Gastroesophageal sphincter (tissue), 4 donors: ENCODE results near the gene MEX3C. TPM values are rescaled to one million over a fixed set of nuclear protein-coding genes. Genes with fewer than 3 reads are reported as not detected.

Experiments used
- ATAC-seq: fragments of 150-250 bp; one replicate; pipeline ENCODE4 v1.9.1; 2016; ENCODE audit warnings: mild to moderate bottlenecking, moderate library complexity
- H3K27ac ChIP-seq, 4 donors: fragments of 200-600 bp; sonication (generic) in 3 of 4; 1 replicate in 3 of 4; 2 replicates in 1 of 4; pipeline ENCODE4 v1.5.1; 2016 to 2019
- H3K27me3 ChIP-seq: fragments of 200-600 bp; sonication (generic); one replicate; pipeline ENCODE4 v1.5.1; 2019
- H3K36me3 ChIP-seq, 2 donors: fragments of 200-600 bp; sonication (generic); one replicate each; pipeline ENCODE4 v1.5.1; 2019; ENCODE audit warnings: control low read depth in 1 of 2
- H3K4me1 ChIP-seq, 3 donors: fragments of 200-600 bp; sonication (generic); 1 replicate in 2 of 3; 2 replicates in 1 of 3; pipeline ENCODE4 v1.5.1; 2016 to 2019; ENCODE audit warnings: control low read depth in 2 of 3
- H3K4me3 ChIP-seq, 2 donors: fragments of 200-600 bp; sonication (generic); one replicate each; pipeline ENCODE4 v1.5.1; 2019; ENCODE audit warnings: mild to moderate bottlenecking in 1 of 2, moderate library complexity in 1 of 2
- H3K9me3 ChIP-seq, 3 donors: fragments of 200-600 bp; sonication (generic); one replicate each; pipeline ENCODE4 v1.5.1; 2017 to 2019; ENCODE audit warnings: control low read depth in 2 of 3
- EP300 ChIP-seq: sonication (generic); formaldehyde crosslinking; IDR thresholded peaks from one replicate; pipeline ENCODE4 v1.6.1; 2017; ENCODE audit warnings: antibody characterized with exemption, mild to moderate bottlenecking
- POLR2A ChIP-seq, 2 donors: fragments of 450-650 bp; IDR thresholded peaks; one replicate each; pipeline ENCODE4 v1.6.1; 2017; ENCODE audit warnings: antibody characterized with exemption in 2 of 2, mild to moderate bottlenecking in 2 of 2, moderate library complexity in 1 of 2
- POLR2AphosphoS5 ChIP-seq: sonication (generic); formaldehyde crosslinking; IDR thresholded peaks from one replicate; pipeline ENCODE4 v1.6.1; 2017; ENCODE audit warnings: antibody characterized with exemption
- WGBS, 2 donors: methylation state at CpG; one replicate each; pipeline ENCODE4 v1.1.5; 2018; ENCODE audit warnings: low coverage in 1 of 2; 5-methylcytosine and 5-hydroxymethylcytosine counted together
- total RNA-seq, 4 donors: library from RNA; depleted of rRNA; stranded (reverse); fragments of >200 nt; gene quantifications; one replicate each; pipeline ENCODE4 v1.1.0, GENCODE V29; 2016
- TF ChIP-seq, protein P1 (sequence below), 4 experiments: fragments of 200-600 bp in 2 of 4; fragments of 450-650 bp in 2 of 4; sonication (generic) in 1 of 4; IDR thresholded peaks; one replicate each; pipeline ENCODE4 v1.5.1; 2017 to 2019; ENCODE audit warnings: antibody characterized with exemption in 4 of 4, mild to moderate bottlenecking in 2 of 4, moderate library complexity in 2 of 4

Gene MEX3C
- total RNA-seq, 4 donors from 2014 or later = 24.7 to 35.2 (median 29.0) TPM

- Histone ChIP-seq H3K36me3 (no peaks in the 10 kb centered on the region), H3K4me1 (peaks cover 0 to 75% (median 26%) of the 10 kb centered on the region in 3 donors), H3K9me3 (no peaks in the 10 kb centered on the region), H3K27me3 (no peaks in the 10 kb centered on the region), H3K4me3 (no peak overlapping the region), H3K27ac (peak overlapping the region in 2 of 4 donors; percentile 7 to 32)
- TF ChIP-seq, protein P1, sequence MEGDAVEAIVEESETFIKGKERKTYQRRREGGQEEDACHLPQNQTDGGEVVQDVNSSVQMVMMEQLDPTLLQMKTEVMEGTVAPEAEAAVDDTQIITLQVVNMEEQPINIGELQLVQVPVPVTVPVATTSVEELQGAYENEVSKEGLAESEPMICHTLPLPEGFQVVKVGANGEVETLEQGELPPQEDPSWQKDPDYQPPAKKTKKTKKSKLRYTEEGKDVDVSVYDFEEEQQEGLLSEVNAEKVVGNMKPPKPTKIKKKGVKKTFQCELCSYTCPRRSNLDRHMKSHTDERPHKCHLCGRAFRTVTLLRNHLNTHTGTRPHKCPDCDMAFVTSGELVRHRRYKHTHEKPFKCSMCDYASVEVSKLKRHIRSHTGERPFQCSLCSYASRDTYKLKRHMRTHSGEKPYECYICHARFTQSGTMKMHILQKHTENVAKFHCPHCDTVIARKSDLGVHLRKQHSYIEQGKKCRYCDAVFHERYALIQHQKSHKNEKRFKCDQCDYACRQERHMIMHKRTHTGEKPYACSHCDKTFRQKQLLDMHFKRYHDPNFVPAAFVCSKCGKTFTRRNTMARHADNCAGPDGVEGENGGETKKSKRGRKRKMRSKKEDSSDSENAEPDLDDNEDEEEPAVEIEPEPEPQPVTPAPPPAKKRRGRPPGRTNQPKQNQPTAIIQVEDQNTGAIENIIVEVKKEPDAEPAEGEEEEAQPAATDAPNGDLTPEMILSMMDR (IDR thresholded peaks at IDR 0.05) = no peak
- TF ChIP-seq EP300 (no peak), POLR2A (IDR thresholded peaks at IDR 0.05) (no peak), POLR2AphosphoS5 (no peak)
- ATAC-seq = no peak
- 30 to 44% methylated on average over 4 of the region's 4 CpGs for WGBS, 2 donors
Observed at GRCh38 chr18:51191128-51191717, 6.3 kb downstream of the MEX3C start.

DNA sequence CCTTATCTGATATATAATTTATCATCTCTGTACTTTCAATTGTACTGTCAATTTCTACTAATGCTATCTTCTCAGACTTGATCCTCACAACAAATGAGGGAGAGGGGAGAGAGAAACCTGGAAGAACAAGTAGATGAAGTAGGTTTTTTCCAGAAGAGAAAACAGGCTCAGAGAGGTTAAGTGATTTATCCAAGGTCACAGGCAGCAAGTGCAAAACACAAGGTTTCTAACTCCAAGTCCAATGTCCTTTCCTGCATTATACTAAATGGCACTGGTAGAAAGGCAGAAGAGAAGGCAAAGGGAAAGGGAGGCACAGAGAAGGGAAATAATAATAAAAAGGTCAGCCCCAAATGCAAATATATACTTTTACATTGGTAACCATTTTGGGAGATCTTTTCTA, 7.5 kb downstream of the MEX3C start:
- H3K36me3 ChIP-seq = peaks cover 0 to 3% of the 10 kb centered on the region in 2 donors
- no peak overlapping the region for H3K4me3 ChIP-seq
- H3K9me3 ChIP-seq = no peaks in the 10 kb centered on the region
- no peak overlapping the region for H3K27ac ChIP-seq
- ATAC-seq = no peak
- H3K27me3 ChIP-seq = no peaks in the 10 kb centered on the region
- peaks cover 0 to 75% (median 25%) of the 10 kb centered on the region in 3 donors for H3K4me1 ChIP-seq
- no peak for TF ChIP-seq POLR2AphosphoS5
- TF ChIP-seq, protein P1 (IDR thresholded peaks at IDR 0.05) = no peak
- no peak for TF ChIP-seq EP300
- no peak for TF ChIP-seq POLR2A (IDR thresholded peaks at IDR 0.05)

DNA sequence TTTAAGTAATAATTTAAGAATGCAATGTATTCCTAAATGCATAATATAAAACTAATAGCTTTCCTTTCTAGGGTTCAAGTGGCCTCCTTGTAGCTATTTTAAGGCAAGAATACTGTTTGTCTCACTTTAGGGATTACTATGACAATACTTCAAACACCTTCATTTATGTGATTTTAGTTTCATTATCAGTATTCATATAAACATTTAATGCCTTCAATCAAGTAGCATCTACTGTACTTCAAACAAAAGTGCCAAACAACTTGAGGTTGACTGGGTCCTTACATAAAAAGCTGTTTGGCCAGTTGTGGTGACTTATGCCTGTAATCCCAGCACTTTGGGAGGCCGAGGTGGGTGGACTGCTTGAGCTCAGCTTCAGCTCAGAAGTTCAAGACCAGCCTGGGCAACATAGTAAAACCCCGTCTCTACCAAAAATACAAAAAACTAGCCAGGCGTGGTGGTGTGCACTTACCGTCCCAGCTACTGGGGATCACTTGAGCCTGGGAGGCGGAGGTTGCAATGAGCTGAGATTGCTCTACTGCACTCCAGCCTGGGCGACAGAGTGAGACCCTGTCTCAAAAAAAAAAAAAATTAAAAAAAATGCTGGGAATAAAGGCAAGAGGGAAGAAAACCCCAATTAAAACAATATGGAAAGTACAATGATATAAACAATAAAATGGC, 9.3 kb downstream of the MEX3C start:
- Histone ChIP-seq H3K27ac (no peak overlapping the region), H3K4me3 (no peak overlapping the region), H3K4me1 (peaks cover 0 to 71% (median 14%) of the 10 kb centered on the region in 3 donors), H3K9me3 (no peaks in the 10 kb centered on the region), H3K27me3 (no peaks in the 10 kb centered on the region), H3K36me3 (peaks cover 0 to 9% of the 10 kb centered on the region in 2 donors)
- 90 to 93% methylated on average over 3 to 6 of the region's 6 CpGs for WGBS, 2 donors
- no peak for ATAC-seq
- TF ChIP-seq POLR2AphosphoS5 = no peak
- TF ChIP-seq, protein P1 (IDR thresholded peaks at IDR 0.05) = no peak
- no peak for TF ChIP-seq EP300
- no peak for TF ChIP-seq POLR2A (IDR thresholded peaks at IDR 0.05)

- TF ChIP-seq, protein P1 (IDR thresholded peaks at IDR 0.05) = no peak
- TF ChIP-seq EP300 (no peak), POLR2A (IDR thresholded peaks at IDR 0.05) (no peak), POLR2AphosphoS5 (no peak)
- ATAC-seq = no peak
- no peak overlapping the region for H3K4me3 ChIP-seq
- H3K4me1 ChIP-seq = peaks cover 0 to 56% (median 4%) of the 10 kb centered on the region in 3 donors
- H3K27me3 ChIP-seq = no peaks in the 10 kb centered on the region
- H3K27ac ChIP-seq = no peak overlapping the region
- 83% methylated on average over 1 of the region's 1 CpG; no CpG with 5 or more reads in 1 of the 2 donors for WGBS, 2 donors
- H3K9me3 ChIP-seq = no peaks in the 10 kb centered on the region
- H3K36me3 ChIP-seq = peaks cover 0 to 9% of the 10 kb centered on the region in 2 donors
Observed at GRCh38 chr18:51185075-51185474, 12.4 kb downstream of the MEX3C start.

GRCh38 chr18:51184091-51184457, 13.4 kb downstream of the MEX3C start:
- Histone ChIP-seq H3K27me3 (no peaks in the 10 kb centered on the region), H3K36me3 (peaks cover 0 to 9% of the 10 kb centered on the region in 2 donors), H3K9me3 (no peaks in the 10 kb centered on the region), H3K4me3 (no peak overlapping the region), H3K4me1 (peaks cover 0 to 53% (median 4%) of the 10 kb centered on the region in 3 donors), H3K27ac (no peak overlapping the region)
- WGBS, 2 donors = 88 to 100% methylated on average over 1 of the region's 1 CpG
- TF ChIP-seq EP300 = no peak
- no peak for TF ChIP-seq POLR2A (IDR thresholded peaks at IDR 0.05)
- TF ChIP-seq POLR2AphosphoS5 = no peak
- TF ChIP-seq, protein P1 (IDR thresholded peaks at IDR 0.05) = no peak
- no peak for ATAC-seq
